Measurements from ENCODE around the gene IRF2BPL. TPM values are rescaled to one million over a fixed set of nuclear protein-coding genes. Genes with fewer than 3 reads are reported as not detected.

The IRF2BPL gene
- total and polyA plus RNA-seq, 9 of the 15 experiments (the other 6 are each of a cell fraction or from before 2014, with no cell fraction given): 0.52 to 21.6 (median 2.5) TPM

- no peak for TF ChIP-seq MBD1 (CRISPR knock-in tag; IDR thresholded peaks at IDR 0.05)
- no peak for TF ChIP-seq JUND (IDR thresholded peaks at IDR 0.05; ENCODE audit: borderline replicate concordance, low read depth, low read length)
- TF ChIP-seq JUND (tag; IDR thresholded peaks at IDR 0.05; ENCODE audit: borderline replicate concordance, low read depth, low read length): no peak
- peak; percentile 46; the same call in 1 of the 2 replicates for TF ChIP-seq SUPT5H (IDR thresholded peaks at IDR 0.05)
- TF ChIP-seq ELF4 (CRISPR knock-in tag; IDR thresholded peaks at IDR 0.05): peak; percentile 51; the same call in 1 of the 2 replicates
- peak; percentile 13 for TF ChIP-seq TBP (optimal IDR thresholded peaks at IDR 0.05; ENCODE audit: low read depth, low read length)
- no peak for TF ChIP-seq STAT5A (IDR thresholded peaks at IDR 0.05; ENCODE audit: borderline replicate concordance, low read length)
- peak; percentile 97 to 98 for TF ChIP-seq MAZ (CRISPR knock-in tag; conservative IDR thresholded peaks at IDR 0.05 in 1 of 2, IDR thresholded peaks at IDR 0.05 in 1 of 2)
- no peak for TF ChIP-seq TCF3 (CRISPR knock-in tag; IDR thresholded peaks at IDR 0.05)
- peak; percentile 49; the same call in 1 of the 2 replicates for TF ChIP-seq TFAP4 (CRISPR knock-in tag; IDR thresholded peaks at IDR 0.05; ENCODE audit: borderline replicate concordance)
- TF ChIP-seq SIN3B (IDR thresholded peaks at IDR 0.05; ENCODE audit: low read depth): no peak
- no peak for TF ChIP-seq CBX5 (IDR thresholded peaks at IDR 0.05; ENCODE audit: borderline replicate concordance, low read depth)
- TF ChIP-seq THRB (CRISPR knock-in tag; conservative IDR thresholded peaks at IDR 0.05): no peak
- no peak for TF ChIP-seq NR2C2 (CRISPR knock-in tag; IDR thresholded peaks at IDR 0.05)
- peak; percentile 37; the same call in 1 of the 2 replicates for TF ChIP-seq NR2C2 (tag; IDR thresholded peaks at IDR 0.05)
- no peak for TF ChIP-seq MXD1 (CRISPR knock-in tag; IDR thresholded peaks at IDR 0.05; ENCODE audit: borderline replicate concordance, poor library complexity, severe bottlenecking)
- no peak for TF ChIP-seq BRF1 (IDR thresholded peaks at IDR 0.05; ENCODE audit: borderline replicate concordance, extremely low read depth, insufficient read length)
- peak; percentile 30 to 48 for TF ChIP-seq RAD21 (CRISPR knock-in tag; conservative IDR thresholded peaks at IDR 0.05 in 1 of 2, IDR thresholded peaks at IDR 0.05 in 1 of 2)
- TF ChIP-seq MAX (CRISPR knock-in tag; IDR thresholded peaks at IDR 0.05): peak; percentile 51
- TF ChIP-seq RFX5 (IDR thresholded peaks at IDR 0.05; ENCODE audit: low read depth, low read length): no peak
- no peak for TF ChIP-seq ZNF274 (IDR thresholded peaks at IDR 0.05; ENCODE audit: borderline replicate concordance, low read depth, low read length)
- no peak for TF ChIP-seq FOXK1 (CRISPR knock-in tag; IDR thresholded peaks at IDR 0.05; ENCODE audit: borderline replicate concordance)
- TF ChIP-seq BHLHE40 (IDR thresholded peaks at IDR 0.05; ENCODE audit: low read length): no peak
Measured at GRCh38 chr14:77027538-77028383, 747 bp downstream of the IRF2BPL start (continued).

Measured in K562 (cell line).